K562 (cell line): ENCODE measurements around the gene CELA3A. TPM values are rescaled to one million over a fixed set of nuclear protein-coding genes. Genes with fewer than 3 reads are reported as not detected.

Experiments
- ARID3B ChIP-seq: fragments of 250-450 bp; sonication (Bioruptor Pico); IDR thresholded peaks from 2 replicates; pipeline ENCODE4 v1.4.0; 2020; ENCODE audit warnings: borderline replicate concordance
- BDP1 ChIP-seq: IDR thresholded peaks from 3 replicates; pipeline ENCODE4 v1.6.1; 2011; ENCODE audit not compliant: insufficient read length, insufficient read depth
- CXXC5 ChIP-seq: fragments of 250-450 bp; sonication (Bioruptor Pico); IDR thresholded peaks from 2 replicates; pipeline ENCODE4 v1.8.0; 2022; ENCODE audit warnings: inconsistent platforms, mild to moderate bottlenecking, moderate library complexity
- FOXP4 ChIP-seq: sonication (generic); formaldehyde crosslinking; IDR thresholded peaks from 2 replicates; pipeline ENCODE4 v1.8.0; 2022; ENCODE audit warnings: mild to moderate bottlenecking, missing genetic modification reagents, borderline replicate concordance
- HNRNPLL ChIP-seq: fragments of 200-400 bp; formaldehyde crosslinking; IDR thresholded peaks from 2 replicates; pipeline ENCODE4 v1.6.1; 2017; ENCODE audit warnings: low read length, low read depth, mild to moderate bottlenecking; ENCODE audit not compliant: poor library complexity, severe bottlenecking
- MAZ ChIP-seq, 2 experiments: fragments of 450-650 bp in 1 of 2; sonication (generic) in 1 of 2; formaldehyde crosslinking; IDR thresholded peaks in 1 of 2; conservative IDR thresholded peaks in 1 of 2; 2 replicates each; pipeline versions ENCODE4 v1.4.0 to v1.5.0; 2020; ENCODE audit warnings: mild to moderate bottlenecking in 1 of 2, missing genetic modification reagents in 1 of 2
- MCM3 ChIP-seq: fragments of 450-650 bp; IDR thresholded peaks from 2 replicates; pipeline ENCODE4 v1.6.1; 2016
- NCOA2 ChIP-seq, 2 experiments: fragments of 450-650 bp; IDR thresholded peaks; 2 replicates each; pipeline ENCODE4 v1.6.1; 2018; ENCODE audit warnings: mild to moderate bottlenecking in 2 of 2, moderate library complexity in 1 of 2; ENCODE audit not compliant: partially characterized antibody in 2 of 2
- NFE2L1 ChIP-seq: fragments of 450-650 bp; IDR thresholded peaks from 2 replicates; pipeline ENCODE4 v1.6.1; 2016; ENCODE audit warnings: missing genetic modification characterization, low read depth, mild to moderate bottlenecking, missing compliant biosample characterization, moderate library complexity, borderline replicate concordance
- RREB1 ChIP-seq: fragments of 250-450 bp; sonication (Bioruptor Pico); IDR thresholded peaks from 2 replicates; pipeline ENCODE4 v1.4.0; 2020
- SP1 ChIP-seq: sonication (generic); formaldehyde crosslinking; IDR thresholded peaks from 2 replicates; pipeline ENCODE4 v1.8.1; 2022; ENCODE audit warnings: mild to moderate bottlenecking, missing genetic modification reagents
- SRSF1 ChIP-seq: fragments of 200-400 bp; formaldehyde crosslinking; IDR thresholded peaks from 2 replicates; pipeline ENCODE4 v1.6.1; 2017; ENCODE audit warnings: mild to moderate bottlenecking, low read depth, low read length, moderate library complexity
- THAP12 ChIP-seq: fragments of 250-450 bp; sonication (Bioruptor Pico); IDR thresholded peaks from 2 replicates; pipeline ENCODE4 v1.9.0; 2021; ENCODE audit warnings: mild to moderate bottlenecking, inconsistent platforms
- ZBED1 ChIP-seq: IDR thresholded peaks from 2 replicates; pipeline ENCODE4 v1.6.1; 2014
- ZNF124 ChIP-seq: sonication (generic); formaldehyde crosslinking; IDR thresholded peaks from 2 replicates; pipeline ENCODE4 v1.8.1; 2022; ENCODE audit warnings: missing genetic modification reagents
- polyA plus RNA-seq, 8 experiments: library from polyadenylated mRNA; depleted of rRNA in 4 of 8; stranded (reverse) in 5 of 8; unstranded in 3 of 8; fragments of >200 nt; fragmentation: Nextera tagmentation in 2 of 8; fragmentation: Illumina TruSeq in 1 of 8; extraction: Ambion mirVana in 2 of 8; extraction: Trizol in 1 of 8; gene quantifications; 2 replicates each; pipeline versions ENCODE4 v1.2.1 to v1.2.3, GENCODE V29; 2011 to 2014; ENCODE audit warnings: inconsistent platforms in 1 of 8, missing spikeins in 1 of 8
- total RNA-seq, 7 experiments: library from RNA; depleted of rRNA in 6 of 7; stranded (reverse); fragments of >200 nt in 6 of 7; fragmentation: Illumina TruSeq in 2 of 7; extraction: Trizol in 2 of 7; gene quantifications; 2 replicates each; pipeline versions ENCODE4 v1.2.1 to v1.2.3, GENCODE V29; 2011 to 2021; ENCODE audit warnings: low replicate concordance in 1 of 7

CELA3A gene
- total and polyA plus RNA-seq, 9 of the 15 experiments (the other 6 are each of a cell fraction or from before 2014, with no cell fraction given), result 5.4 TPM; not detected in 8

- no peak for TF ChIP-seq RREB1
- no peak for TF ChIP-seq MCM3
- TF ChIP-seq HNRNPLL, result peak; percentile 75
- peak; percentile 93 for TF ChIP-seq SP1 (CRISPR knock-in tag)
- TF ChIP-seq ZNF124 (CRISPR knock-in tag), result no peak
- TF ChIP-seq BDP1, result no peak
- TF ChIP-seq THAP12 (CRISPR knock-in tag), result peak; percentile 89
- TF ChIP-seq SRSF1, result no peak
- TF ChIP-seq CXXC5 (CRISPR knock-in tag), result peak; percentile 97
- TF ChIP-seq ARID3B, result no peak
- no peak for TF ChIP-seq NFE2L1 (tag)
- peak; percentile 67; the same call in 1 of the 2 replicates for TF ChIP-seq FOXP4 (CRISPR knock-in tag)
- TF ChIP-seq NCOA2 (IDR thresholded peaks at IDR 0.05; ENCODE audit: partially characterized antibody in 2 of 2), result no peak
- TF ChIP-seq MAZ (CRISPR knock-in tag; conservative IDR thresholded peaks at IDR 0.05 in 1 of 2, IDR thresholded peaks at IDR 0.05 in 1 of 2), result peak; percentile 90 to 94
- TF ChIP-seq ZBED1, result no peak
Observed at GRCh38 chr1:22052115-22053016, 50.9 kb downstream of the CELA3A start, which contains the start of gene CDC42 (continued).
